WTC11 (cell line): ENCODE results near the gene DAB1. TPM values are rescaled to one million over a fixed set of nuclear protein-coding genes. Genes with fewer than 3 reads are reported as not detected.

ENCODE experiments used
- ATAC-seq: fragments of 200-7000 bp; cut with Tn5 transposase; 2 replicates; pipeline ENCODE4 v1.10.0; 2021; ENCODE audit warnings: mild to moderate bottlenecking, moderate library complexity
- CTCF ChIA-PET: fragments of 300-600 bp; sonication (Branson Sonifier 250); formaldehyde crosslinking; loops from one replicate; lab custom pipeline; 2021; ENCODE audit warnings: antibody characterized with exemption; lab: Charles Lee
- POLR2A ChIA-PET: fragments of 350-600 bp; sonication (Branson Sonifier 250); formaldehyde crosslinking; loops from one replicate; lab custom pipeline; 2021; ENCODE audit warnings: antibody characterized with exemption; lab: Charles Lee
- DNase-seq: peaks from one replicate; pipeline ENCODE4 v3.0.0; 2021; ENCODE audit warnings: low spot score
- H3K27ac Mint-ChIP-seq: 2 replicates; pipeline ENCODE4 v1.8.0; 2021; ENCODE audit warnings: mixed read lengths
- H3K27me3 Mint-ChIP-seq: 2 replicates; pipeline ENCODE4 v1.8.0; 2021; ENCODE audit warnings: low read depth, mild to moderate bottlenecking, moderate library complexity, mixed read lengths
- H3K36me3 Mint-ChIP-seq: 2 replicates; pipeline ENCODE4 v1.8.0; 2021; ENCODE audit warnings: mixed read lengths
- H3K4me1 Mint-ChIP-seq: 2 replicates; pipeline ENCODE4 v1.8.0; 2022; ENCODE audit warnings: mixed read lengths
- H3K4me3 Mint-ChIP-seq: 2 replicates; pipeline ENCODE4 v1.8.0; 2021; ENCODE audit warnings: mild to moderate bottlenecking, moderate library complexity, mixed read lengths
- H3K9me3 Mint-ChIP-seq: 2 replicates; pipeline ENCODE4 v1.8.0; 2021; ENCODE audit warnings: mixed read lengths
- AR ChIP-seq: fragments of 250-450 bp; sonication (Bioruptor Pico); IDR thresholded peaks from 2 replicates; pipeline ENCODE4 v1.9.0; 2021; ENCODE audit warnings: mild to moderate bottlenecking
- E2F1 ChIP-seq: sonication (generic); formaldehyde crosslinking; IDR thresholded peaks from 2 replicates; pipeline ENCODE4 v1.8.0; 2022; ENCODE audit warnings: mild to moderate bottlenecking, missing genetic modification reagents
- EMX1 ChIP-seq: fragments of 250-450 bp; sonication (Bioruptor Pico); IDR thresholded peaks from 2 replicates; pipeline ENCODE4 v1.8.0; 2021; ENCODE audit warnings: mild to moderate bottlenecking
- ESRRA ChIP-seq: sonication (generic); formaldehyde crosslinking; IDR thresholded peaks from 2 replicates; pipeline ENCODE4 v1.8.1; 2022; ENCODE audit warnings: mild to moderate bottlenecking, missing genetic modification reagents, borderline replicate concordance
- HMGA2 ChIP-seq: fragments of 250-450 bp; sonication (Bioruptor Pico); IDR thresholded peaks from 2 replicates; pipeline ENCODE4 v1.4.0; 2021; ENCODE audit warnings: mild to moderate bottlenecking, moderate library complexity
- HMGXB4 ChIP-seq: sonication (generic); formaldehyde crosslinking; IDR thresholded peaks from 2 replicates; pipeline ENCODE4 v1.8.1; 2023; ENCODE audit warnings: mild to moderate bottlenecking, moderate library complexity, missing genetic modification reagents
- JUN ChIP-seq: sonication (generic); formaldehyde crosslinking; IDR thresholded peaks from 2 replicates; pipeline ENCODE4 v1.8.0; 2023; ENCODE audit warnings: mild to moderate bottlenecking, missing genetic modification reagents
- MXD4 ChIP-seq: fragments of 250-450 bp; sonication (Bioruptor Pico); IDR thresholded peaks from 2 replicates; pipeline ENCODE4 v1.8.0; 2021; ENCODE audit warnings: mild to moderate bottlenecking, moderate library complexity, borderline replicate concordance
- RORB ChIP-seq: fragments of 250-450 bp; sonication (Bioruptor Pico); IDR thresholded peaks from 2 replicates; pipeline ENCODE4 v1.9.0; 2021; ENCODE audit warnings: mild to moderate bottlenecking
- SMAD3 ChIP-seq: sonication (generic); formaldehyde crosslinking; IDR thresholded peaks from 2 replicates; pipeline ENCODE4 v1.8.0; 2022; ENCODE audit warnings: missing genetic modification reagents, mild to moderate bottlenecking, borderline replicate concordance
- TEAD1 ChIP-seq: sonication (generic); formaldehyde crosslinking; IDR thresholded peaks from 2 replicates; pipeline ENCODE4 v1.8.0; 2022; ENCODE audit warnings: mild to moderate bottlenecking, missing genetic modification reagents
- TP53 ChIP-seq: sonication (generic); formaldehyde crosslinking; IDR thresholded peaks from 2 replicates; pipeline ENCODE4 v1.8.1; 2023; ENCODE audit warnings: mild to moderate bottlenecking, missing genetic modification reagents
- USF2 ChIP-seq: sonication (generic); formaldehyde crosslinking; IDR thresholded peaks from 2 replicates; pipeline ENCODE4 v1.8.1; 2023; ENCODE audit warnings: mild to moderate bottlenecking, missing genetic modification reagents, moderate library complexity
- ZBTB43 ChIP-seq: sonication (generic); formaldehyde crosslinking; IDR thresholded peaks from 2 replicates; pipeline ENCODE4 v1.8.1; 2023; ENCODE audit warnings: mild to moderate bottlenecking, missing genetic modification reagents
- ZMAT4 ChIP-seq: fragments of 250-450 bp; sonication (Bioruptor Pico); IDR thresholded peaks from 2 replicates; pipeline ENCODE4 v1.9.0; 2021; ENCODE audit warnings: mild to moderate bottlenecking
- ZNF121 ChIP-seq: sonication (generic); formaldehyde crosslinking; IDR thresholded peaks from 2 replicates; pipeline ENCODE4 v1.8.0; 2023; ENCODE audit warnings: missing genetic modification reagents
- ZNF232 ChIP-seq: sonication (generic); formaldehyde crosslinking; IDR thresholded peaks from 2 replicates; pipeline ENCODE4 v1.8.0; 2022; ENCODE audit warnings: mild to moderate bottlenecking, missing genetic modification reagents
- ZNF263 ChIP-seq: sonication (generic); formaldehyde crosslinking; IDR thresholded peaks from 2 replicates; pipeline ENCODE4 v1.8.1; 2022; ENCODE audit warnings: low read depth, mild to moderate bottlenecking, moderate library complexity, missing genetic modification reagents
- ZNF416 ChIP-seq: fragments of 250-450 bp; sonication (Bioruptor Pico); IDR thresholded peaks from 2 replicates; pipeline ENCODE4 v1.9.0; 2021; ENCODE audit warnings: mild to moderate bottlenecking, inconsistent platforms
- ZNF425 ChIP-seq: fragments of 250-450 bp; sonication (Bioruptor Pico); conservative IDR thresholded peaks from 2 replicates; pipeline ENCODE4 v1.9.0; 2021; ENCODE audit warnings: mild to moderate bottlenecking
- ZNF671 ChIP-seq: fragments of 250-450 bp; sonication (Bioruptor Pico); IDR thresholded peaks from 2 replicates; pipeline ENCODE4 v1.8.0; 2021; ENCODE audit warnings: mild to moderate bottlenecking
- ZSCAN18 ChIP-seq: fragments of 250-450 bp; sonication (Bioruptor Pico); IDR thresholded peaks from 2 replicates; pipeline ENCODE4 v2.1.2; 2022; ENCODE audit warnings: mild to moderate bottlenecking, moderate library complexity
- total RNA-seq: library from RNA; stranded (reverse); gene quantifications from 3 replicates; pipeline ENCODE4 v1.2.3, GENCODE V29; 2021

The DAB1 gene
- total RNA-seq, 1 experiment from 2014 or later: 10.7 TPM

GRCh38 chr1:57157818-57158603 lies 265.8 kb downstream of the DAB1 start (continued):
- TF ChIP-seq AR (CRISPR knock-in tag) (no peak), JUN (no peak), MXD4 (CRISPR knock-in tag) (no peak)

GRCh38 chr1:57156907-57157306 lies 267.0 kb downstream of the DAB1 start:
- H3K9me3 Mint-ChIP-seq: peaks cover 5% of the 10 kb centered on the region
- TF ChIP-seq ZMAT4 (CRISPR knock-in tag) (no peak), ZNF425 (CRISPR knock-in tag) (no peak), ESRRA (CRISPR knock-in tag) (no peak), RORB (CRISPR knock-in tag) (no peak), ZNF232 (CRISPR knock-in tag) (no peak), ZNF263 (CRISPR knock-in tag) (no peak), TEAD1 (CRISPR knock-in tag) (no peak), TP53 (CRISPR knock-in tag) (no peak), SMAD3 (CRISPR knock-in tag) (no peak), ZNF121 (no peak), ZSCAN18 (CRISPR knock-in tag) (no peak), USF2 (CRISPR knock-in tag) (no peak), ZNF416 (CRISPR knock-in tag) (no peak), HMGXB4 (CRISPR knock-in tag) (no peak), E2F1 (no peak), ZBTB43 (CRISPR knock-in tag) (no peak), EMX1 (CRISPR knock-in tag) (no peak), ZNF671 (CRISPR knock-in tag) (no peak), MXD4 (CRISPR knock-in tag) (no peak), HMGA2 (CRISPR knock-in tag) (no peak)
- no peak overlapping the region for H3K4me3 Mint-ChIP-seq
- no peaks in the 10 kb centered on the region for H3K27me3 Mint-ChIP-seq
- peaks cover 45% of the 10 kb centered on the region for H3K4me1 Mint-ChIP-seq
- ChIA-PET CTCF (no interaction called here), POLR2A (interaction anchor here (0.5 kb wide), 1 partner anchor 20 kb away, joined by 3 read pairs; no protein-coding TSS in a partner anchor)
- H3K36me3 Mint-ChIP-seq: no peaks in the 10 kb centered on the region
- ATAC-seq: no peak
- DNase-seq: no peak
- no peak overlapping the region; the same call in 1 of the 2 replicates for H3K27ac Mint-ChIP-seq
